A549 (cell line): ENCODE data around the gene KIRREL1.

Source experiments
- BHLHE40 ChIP-seq: IDR thresholded peaks from 2 replicates; pipeline ENCODE4 v1.6.1; 2012; ENCODE audit warnings: low read depth, low read length, inconsistent platforms
- CHD2 ChIP-seq: fragments of 150-350 bp; IDR thresholded peaks from 2 replicates; pipeline ENCODE4 v1.6.1; 2014; ENCODE audit warnings: low read length; ENCODE audit not compliant: partially characterized antibody
- MAZ ChIP-seq: fragments of 150-350 bp; IDR thresholded peaks from 2 replicates; pipeline ENCODE4 v1.6.1; 2014; ENCODE audit warnings: antibody characterized with exemption, low read depth, low read length, borderline replicate concordance
- NFE2L2 ChIP-seq: fragments of 150-350 bp; conservative IDR thresholded peaks from 2 replicates; pipeline ENCODE4 v1.6.1; 2014; ENCODE audit warnings: low read length
- TP53 ChIP-seq: fragments of 250-450 bp; sonication (Bioruptor Pico); IDR thresholded peaks from 2 replicates; pipeline ENCODE4 v1.5.0; 2021; ENCODE audit warnings: mild to moderate bottlenecking, moderate library complexity
- ZFP36 ChIP-seq: fragments of 450-650 bp; IDR thresholded peaks from 2 replicates; pipeline ENCODE4 v1.6.1; 2014; ENCODE audit warnings: borderline replicate concordance; ENCODE audit not compliant: partially characterized antibody
- TF ChIP-seq, protein P1 (sequence below): fragments of >200 bp; sonication (Bioruptor Twin); formaldehyde crosslinking; IDR thresholded peaks from 3 replicates; pipeline ENCODE4 v1.5.1; 2016
- TF ChIP-seq, protein P2 (sequence below): fragments of 250-450 bp; sonication (Bioruptor Pico); IDR thresholded peaks from 2 replicates; pipeline ENCODE4 v1.5.0; 2021; ENCODE audit warnings: mild to moderate bottlenecking, moderate library complexity, borderline replicate concordance
- TF ChIP-seq, protein P3 (sequence below): fragments of 450-650 bp; IDR thresholded peaks from 2 replicates; pipeline ENCODE4 v1.6.1; 2014; ENCODE audit warnings: antibody characterized with exemption

DNA sequence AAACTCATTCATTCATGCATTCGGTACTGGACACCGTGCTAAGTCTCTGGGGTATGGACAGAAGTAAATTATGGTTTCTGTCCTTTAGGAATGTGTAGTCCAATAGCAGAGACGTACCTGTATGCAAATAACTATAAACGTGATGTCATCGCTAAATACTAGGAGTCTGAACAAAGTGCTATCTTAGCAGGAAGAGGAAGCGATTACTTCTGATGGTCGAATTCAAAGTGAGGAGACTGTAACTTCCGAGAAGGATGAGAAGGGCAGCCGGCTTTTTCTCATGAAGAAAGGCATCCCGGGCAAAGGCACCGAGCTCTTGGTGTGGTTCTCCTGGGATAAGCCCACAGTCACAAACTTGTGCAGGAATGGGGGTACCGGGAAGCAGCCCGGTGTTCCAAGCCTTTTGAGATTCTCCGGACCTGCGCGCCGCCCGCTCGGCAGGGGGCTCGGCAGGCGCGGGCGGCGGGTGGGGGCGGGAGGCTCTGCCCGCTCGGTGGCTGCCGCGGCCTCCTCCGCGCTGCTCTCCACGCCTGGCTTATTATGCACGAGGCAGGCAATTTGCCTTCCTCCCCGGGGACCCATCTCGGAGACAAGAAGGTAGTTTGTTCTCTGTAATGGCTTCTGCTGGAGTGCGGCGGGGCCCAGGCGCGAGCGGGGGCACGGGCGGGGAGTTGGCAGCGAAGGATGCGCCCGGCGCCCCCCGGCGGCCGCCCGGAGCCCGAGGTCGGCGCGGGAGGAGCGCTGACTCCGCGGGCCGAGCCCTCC is 119.7 kb downstream of the KIRREL1 start:
- TF ChIP-seq NFE2L2 (no peak), TP53 (CRISPR knock-in tag) (no peak), BHLHE40 (no peak), ZFP36 (no peak), MAZ (no peak), CHD2 (no peak)
- TF ChIP-seq, protein P1, sequence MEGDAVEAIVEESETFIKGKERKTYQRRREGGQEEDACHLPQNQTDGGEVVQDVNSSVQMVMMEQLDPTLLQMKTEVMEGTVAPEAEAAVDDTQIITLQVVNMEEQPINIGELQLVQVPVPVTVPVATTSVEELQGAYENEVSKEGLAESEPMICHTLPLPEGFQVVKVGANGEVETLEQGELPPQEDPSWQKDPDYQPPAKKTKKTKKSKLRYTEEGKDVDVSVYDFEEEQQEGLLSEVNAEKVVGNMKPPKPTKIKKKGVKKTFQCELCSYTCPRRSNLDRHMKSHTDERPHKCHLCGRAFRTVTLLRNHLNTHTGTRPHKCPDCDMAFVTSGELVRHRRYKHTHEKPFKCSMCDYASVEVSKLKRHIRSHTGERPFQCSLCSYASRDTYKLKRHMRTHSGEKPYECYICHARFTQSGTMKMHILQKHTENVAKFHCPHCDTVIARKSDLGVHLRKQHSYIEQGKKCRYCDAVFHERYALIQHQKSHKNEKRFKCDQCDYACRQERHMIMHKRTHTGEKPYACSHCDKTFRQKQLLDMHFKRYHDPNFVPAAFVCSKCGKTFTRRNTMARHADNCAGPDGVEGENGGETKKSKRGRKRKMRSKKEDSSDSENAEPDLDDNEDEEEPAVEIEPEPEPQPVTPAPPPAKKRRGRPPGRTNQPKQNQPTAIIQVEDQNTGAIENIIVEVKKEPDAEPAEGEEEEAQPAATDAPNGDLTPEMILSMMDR = peak; percentile 87
- TF ChIP-seq, protein P2, sequence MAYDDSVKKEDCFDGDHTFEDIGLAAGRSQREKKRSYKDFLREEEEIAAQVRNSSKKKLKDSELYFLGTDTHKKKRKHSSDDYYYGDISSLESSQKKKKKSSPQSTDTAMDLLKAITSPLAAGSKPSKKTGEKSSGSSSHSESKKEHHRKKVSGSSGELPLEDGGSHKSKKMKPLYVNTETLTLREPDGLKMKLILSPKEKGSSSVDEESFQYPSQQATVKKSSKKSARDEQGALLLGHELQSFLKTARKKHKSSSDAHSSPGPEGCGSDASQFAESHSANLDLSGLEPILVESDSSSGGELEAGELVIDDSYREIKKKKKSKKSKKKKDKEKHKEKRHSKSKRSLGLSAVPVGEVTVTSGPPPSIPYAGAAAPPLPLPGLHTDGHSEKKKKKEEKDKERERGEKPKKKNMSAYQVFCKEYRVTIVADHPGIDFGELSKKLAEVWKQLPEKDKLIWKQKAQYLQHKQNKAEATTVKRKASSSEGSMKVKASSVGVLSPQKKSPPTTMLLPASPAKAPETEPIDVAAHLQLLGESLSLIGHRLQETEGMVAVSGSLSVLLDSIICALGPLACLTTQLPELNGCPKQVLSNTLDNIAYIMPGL (CRISPR knock-in tag) = no peak
- TF ChIP-seq, protein P3, sequence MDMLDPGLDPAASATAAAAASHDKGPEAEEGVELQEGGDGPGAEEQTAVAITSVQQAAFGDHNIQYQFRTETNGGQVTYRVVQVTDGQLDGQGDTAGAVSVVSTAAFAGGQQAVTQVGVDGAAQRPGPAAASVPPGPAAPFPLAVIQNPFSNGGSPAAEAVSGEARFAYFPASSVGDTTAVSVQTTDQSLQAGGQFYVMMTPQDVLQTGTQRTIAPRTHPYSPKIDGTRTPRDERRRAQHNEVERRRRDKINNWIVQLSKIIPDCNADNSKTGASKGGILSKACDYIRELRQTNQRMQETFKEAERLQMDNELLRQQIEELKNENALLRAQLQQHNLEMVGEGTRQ = no peak
